Measurements from ENCODE around the gene PYGO2.

Gene PYGO2

GRCh38 chr1:154961207-154962155 is at the start of gene PYGO2:
TSS of gene PYGO2 (minus strand) at chr1:154961782. CDS start at chr1:154961576, 206 bp downstream.
- DNase-seq (ENCODE audit: low read depth): peak; percentile 84

GRCh38 chr1:155011004-155011416 is 49.4 kb upstream of the PYGO2 start:
- no peak for DNase-seq (ENCODE audit: low read depth)

GRCh38 chr1:155010211-155010918 is 48.8 kb upstream of the PYGO2 start:
- DNase-seq (ENCODE audit: low read depth): no peak

GRCh38 chr1:155009742-155010141 is 48.2 kb upstream of the PYGO2 start:
- no peak for DNase-seq (ENCODE audit: low read depth)

- no peak for DNase-seq (ENCODE audit: low read depth)
Measured at GRCh38 chr1:155009221-155009711, 47.7 kb upstream of the PYGO2 start.

- DNase-seq (ENCODE audit: low read depth): no peak
Measured at GRCh38 chr1:155008015-155008941, 46.7 kb upstream of the PYGO2 start.

- DNase-seq (ENCODE audit: low read depth): no peak
Measured at GRCh38 chr1:155007251-155007828, 45.8 kb upstream of the PYGO2 start.

- no peak for DNase-seq (ENCODE audit: low read depth)
Measured at GRCh38 chr1:155006601-155007101, 45.1 kb upstream of the PYGO2 start.

GRCh38 chr1:155005076-155006011 is 43.8 kb upstream of the PYGO2 start:
- no peak for DNase-seq (ENCODE audit: low read depth)

GRCh38 chr1:155004352-155005075 is 42.9 kb upstream of the PYGO2 start:
- DNase-seq (ENCODE audit: low read depth): no peak

- no peak for DNase-seq (ENCODE audit: low read depth)
Measured at GRCh38 chr1:155003766-155004351, 42.3 kb upstream of the PYGO2 start.

GRCh38 chr1:155003227-155003765 is 41.7 kb upstream of the PYGO2 start:
- DNase-seq (ENCODE audit: low read depth): no peak

GRCh38 chr1:155002464-155003226 is 41.1 kb upstream of the PYGO2 start, which contains the start of gene ZBTB7B:
TSS of gene ZBTB7B (plus strand) at chr1:155002802. CDS start at chr1:155014661, 11,859 bp downstream.
- DNase-seq (ENCODE audit: low read depth): no peak

- peak; percentile 99 for DNase-seq (ENCODE audit: low read depth)
Measured at GRCh38 chr1:155001675-155002463, 40.3 kb upstream of the PYGO2 start.

- no peak for DNase-seq (ENCODE audit: low read depth)
Measured at GRCh38 chr1:155001425-155001674, 39.8 kb upstream of the PYGO2 start.

GRCh38 chr1:155000726-155001424 is 39.3 kb upstream of the PYGO2 start:
- DNase-seq (ENCODE audit: low read depth): peak; percentile 93

- DNase-seq (ENCODE audit: low read depth): no peak
Measured at GRCh38 chr1:155000411-155000725, 38.8 kb upstream of the PYGO2 start.

Data from CMK (cell line).